ENCODE data around the gene SNX25.
"Not testable (repeated sequence)": the region's sequence is repeated elsewhere in the genome, so short reads cannot be mapped to it uniquely, and the experiment has no call there.

- TF ChIP-seq EP300 (IDR thresholded peaks at IDR 0.05): not testable (repeated sequence)
- TF ChIP-seq, protein P1, sequence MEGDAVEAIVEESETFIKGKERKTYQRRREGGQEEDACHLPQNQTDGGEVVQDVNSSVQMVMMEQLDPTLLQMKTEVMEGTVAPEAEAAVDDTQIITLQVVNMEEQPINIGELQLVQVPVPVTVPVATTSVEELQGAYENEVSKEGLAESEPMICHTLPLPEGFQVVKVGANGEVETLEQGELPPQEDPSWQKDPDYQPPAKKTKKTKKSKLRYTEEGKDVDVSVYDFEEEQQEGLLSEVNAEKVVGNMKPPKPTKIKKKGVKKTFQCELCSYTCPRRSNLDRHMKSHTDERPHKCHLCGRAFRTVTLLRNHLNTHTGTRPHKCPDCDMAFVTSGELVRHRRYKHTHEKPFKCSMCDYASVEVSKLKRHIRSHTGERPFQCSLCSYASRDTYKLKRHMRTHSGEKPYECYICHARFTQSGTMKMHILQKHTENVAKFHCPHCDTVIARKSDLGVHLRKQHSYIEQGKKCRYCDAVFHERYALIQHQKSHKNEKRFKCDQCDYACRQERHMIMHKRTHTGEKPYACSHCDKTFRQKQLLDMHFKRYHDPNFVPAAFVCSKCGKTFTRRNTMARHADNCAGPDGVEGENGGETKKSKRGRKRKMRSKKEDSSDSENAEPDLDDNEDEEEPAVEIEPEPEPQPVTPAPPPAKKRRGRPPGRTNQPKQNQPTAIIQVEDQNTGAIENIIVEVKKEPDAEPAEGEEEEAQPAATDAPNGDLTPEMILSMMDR (IDR thresholded peaks at IDR 0.05): not testable (repeated sequence)
Measured at GRCh38 chr4:185198189-185198588, 11.2 kb upstream of the SNX25 start.
